Measurements from ENCODE around the gene RRAGB.

- no peak for TF ChIP-seq POLR2A (IDR thresholded peaks at IDR 0.05; ENCODE audit: low read depth, low read length)
- TF ChIP-seq RAD21 (IDR thresholded peaks at IDR 0.05; ENCODE audit: low read length), result no peak
- no peak for TF ChIP-seq CTCF (conservative IDR thresholded peaks at IDR 0.05; ENCODE audit: low read depth, low read length)
These were observed 25.1 kb downstream of the RRAGB start for GRCh38 chrX:55742649-55743048.
